D721Med (cell line): ENCODE results near the gene PCSK5.

Source experiments
- DNase-seq: peaks from one replicate; pipeline ENCODE4 v3.0.0; 2011; ENCODE audit warnings: low spot score; ENCODE audit not compliant: insufficient read length
- FAIRE-seq: peaks from 2 replicates; lab custom pipeline; 2011; peaks lifted over from hg19 to GRCh38; lab: Jason Lieb, UNC
- CTCF ChIP-seq: IDR thresholded peaks from 2 replicates; pipeline ENCODE4 v1.5.1; 2012; ENCODE audit warnings: mild to moderate bottlenecking, control low read depth; ENCODE audit not compliant: insufficient read depth; ENCODE audit errors: missing control alignments

The PCSK5 gene

GRCh38 chr9:75918154-75918553 lies 27.7 kb downstream of the PCSK5 start:
- TF ChIP-seq CTCF: no peak
- DNase-seq (no peak), FAIRE-seq (no peak)

- FAIRE-seq: no peak
- TF ChIP-seq CTCF: no peak
- no peak for DNase-seq
Measured at GRCh38 chr9:75918909-75919308, 28.4 kb downstream of the PCSK5 start.

GRCh38 chr9:75921391-75922127 lies 31.1 kb downstream of the PCSK5 start:
- FAIRE-seq: no peak
- no peak for TF ChIP-seq CTCF

GRCh38 chr9:75926385-75926784 lies 35.9 kb downstream of the PCSK5 start:
- DNase-seq: no peak
- no peak for TF ChIP-seq CTCF
- FAIRE-seq: no peak

More at GRCh38 chr9:75921391-75922127, 31.1 kb downstream of the PCSK5 start:
- DNase-seq: no peak

- TF ChIP-seq CTCF: no peak
- no peak for DNase-seq
Measured at GRCh38 chr9:75927356-75927755, 36.9 kb downstream of the PCSK5 start.

GRCh38 chr9:75930190-75930589 lies 39.7 kb downstream of the PCSK5 start:
- DNase-seq (no peak), FAIRE-seq (no peak)
- TF ChIP-seq CTCF: no peak

More at GRCh38 chr9:75927356-75927755, 36.9 kb downstream of the PCSK5 start:
- no peak for FAIRE-seq

- no peak for FAIRE-seq
- DNase-seq: no peak
- TF ChIP-seq CTCF: no peak
Measured at GRCh38 chr9:75930730-75931321, 40.4 kb downstream of the PCSK5 start.
